Measurements from ENCODE around the gene WDPCP. TPM values are rescaled to one million over a fixed set of nuclear protein-coding genes. Genes with fewer than 3 reads are reported as not detected.

Gene WDPCP
- polyA plus RNA-seq, 2 of the 4 experiments (the other 2 are of a cell fraction) = 3.0 to 7.6 TPM

- Histone ChIP-seq H3K4me1 (no peaks in the 10 kb centered on the region), H3K9me3 (peaks cover 13% of the 10 kb centered on the region; the same call in 2 of the 3 replicates), H3K4me2 (no peak overlapping the region), H3K27ac (no peak overlapping the region), H3K4me3 (no peak overlapping the region)
- ChIA-PET CTCF (interaction anchor here (1.0 kb wide), 1 partner anchor 12 kb away, joined by 3 read pairs; no protein-coding TSS in a partner anchor), POLR2A (no interaction called here)
- DNase-seq (ENCODE audit: low read depth in 1 of 2, low spot score in 1 of 2) (no peak), ATAC-seq (no peak), FAIRE-seq (no peak)
- TF ChIP-seq TFCP2L1 (CRISPR knock-in tag; IDR thresholded peaks at IDR 0.05) = no peak
- no peak for TF ChIP-seq EHF (CRISPR knock-in tag; IDR thresholded peaks at IDR 0.05)
- no peak for TF ChIP-seq HEYL (CRISPR knock-in tag; IDR thresholded peaks at IDR 0.05)
- TF ChIP-seq HES2 (IDR thresholded peaks at IDR 0.05) = no peak
- TF ChIP-seq PBX3 (IDR thresholded peaks at IDR 0.05) = no peak
- no peak for TF ChIP-seq CEBPB (IDR thresholded peaks at IDR 0.05)
- no peak for TF ChIP-seq RFX5 (IDR thresholded peaks at IDR 0.05)
- no peak for TF ChIP-seq ZNF302 (CRISPR knock-in tag; IDR thresholded peaks at IDR 0.05)
- no peak for TF ChIP-seq ATOH8 (CRISPR knock-in tag; IDR thresholded peaks at IDR 0.05; ENCODE audit: low read depth)
- TF ChIP-seq FOSB (CRISPR knock-in tag; IDR thresholded peaks at IDR 0.05) = no peak
- TF ChIP-seq GATA3 (IDR thresholded peaks at IDR 0.05; ENCODE audit: borderline replicate concordance) = no peak
- TF ChIP-seq HDAC2 (IDR thresholded peaks at IDR 0.05) = no peak
- TF ChIP-seq HOXA7 (CRISPR knock-in tag; IDR thresholded peaks at IDR 0.05) = no peak
- no peak for TF ChIP-seq REST (IDR thresholded peaks at IDR 0.05)
- TF ChIP-seq CBX2 (IDR thresholded peaks at IDR 0.05; ENCODE audit: borderline replicate concordance, low read depth) = no peak
- WGBS (ENCODE audit: missing lambda C conversion rate) = 65% methylated on average over 1 of the region's 1 CpG
These were observed 489.2 kb downstream of the WDPCP start for GRCh38 chr2:63099032-63099431.

- CTCF ChIA-PET = no interaction called here
These were observed 491.8 kb downstream of the WDPCP start for GRCh38 chr2:63096491-63096890.

GRCh38 chr2:63093502-63093901 lies 494.8 kb downstream of the WDPCP start:
- Histone ChIP-seq H3K9me3 (no peaks in the 10 kb centered on the region), H3K4me1 (no peaks in the 10 kb centered on the region), H3K4me2 (no peak overlapping the region), H3K4me3 (no peak overlapping the region), H3K27ac (no peak overlapping the region)
- WGBS (ENCODE audit: missing lambda C conversion rate) = 83% methylated on average over 1 of the region's 1 CpG
- ATAC-seq (no peak), FAIRE-seq (no peak), DNase-seq (ENCODE audit: low read depth in 1 of 2, low spot score in 1 of 2) (no peak)
- CTCF ChIA-PET = no interaction called here
- POLR2A ChIA-PET = no interaction called here
- TF ChIP-seq EHF (CRISPR knock-in tag; IDR thresholded peaks at IDR 0.05) (no peak), HEYL (CRISPR knock-in tag; IDR thresholded peaks at IDR 0.05) (no peak), ZNF302 (CRISPR knock-in tag; IDR thresholded peaks at IDR 0.05) (no peak), RAD21 (conservative IDR thresholded peaks at IDR 0.05 in 1 of 2, IDR thresholded peaks at IDR 0.05 in 1 of 2) (no peak), MAX (IDR thresholded peaks at IDR 0.05) (no peak), PHF8 (IDR thresholded peaks at IDR 0.05; ENCODE audit: borderline replicate concordance, low read depth) (no peak), SREBF2 (IDR thresholded peaks at IDR 0.05) (no peak), RCOR1 (IDR thresholded peaks at IDR 0.05; ENCODE audit: low read depth, low read length) (no peak), MYC (IDR thresholded peaks at IDR 0.05; ENCODE audit: borderline replicate concordance, low read length) (no peak), RFX5 (IDR thresholded peaks at IDR 0.05) (no peak), ZSCAN20 (CRISPR knock-in tag; IDR thresholded peaks at IDR 0.05) (no peak), HDAC2 (IDR thresholded peaks at IDR 0.05) (no peak), KDM5A (IDR thresholded peaks at IDR 0.05) (no peak), NR3C1 (IDR thresholded peaks at IDR 0.05) (no peak)

More at GRCh38 chr2:63096491-63096890, 491.8 kb downstream of the WDPCP start:
- 34% methylated on average over 1 of the region's 1 CpG for WGBS (ENCODE audit: missing lambda C conversion rate)
- ATAC-seq (no peak), DNase-seq (ENCODE audit: low read depth in 1 of 2, low spot score in 1 of 2) (no peak), FAIRE-seq (no peak)
- Histone ChIP-seq H3K27ac (no peak overlapping the region), H3K4me1 (no peaks in the 10 kb centered on the region), H3K4me2 (no peak overlapping the region), H3K4me3 (no peak overlapping the region), H3K9me3 (peaks cover 7% of the 10 kb centered on the region; the same call in 1 of the 3 replicates)
- TF ChIP-seq HOXA7 (CRISPR knock-in tag; IDR thresholded peaks at IDR 0.05) = no peak
- POLR2A ChIA-PET = no interaction called here

Data from A549 (cell line).